Measurements from ENCODE around the gene SCFD2.
"Not testable (repeated sequence)": the region's sequence is repeated elsewhere in the genome, so short reads cannot be mapped to it uniquely, and the experiment has no call there.

The SCFD2 gene

GRCh38 chr4:53043055-53043454, 322.8 kb downstream of the SCFD2 start:
- no peak for DNase-seq

GRCh38 chr4:53040851-53041250, 325.0 kb downstream of the SCFD2 start:
- no peak for DNase-seq

GRCh38 chr4:53040459-53040815, 325.4 kb downstream of the SCFD2 start:
- no peak for DNase-seq

GRCh38 chr4:53039741-53040458, 326.0 kb downstream of the SCFD2 start:
- DNase-seq = no peak

- no peak for DNase-seq
These were observed 328.0 kb downstream of the SCFD2 start for GRCh38 chr4:53037892-53038291.

- DNase-seq = not testable (repeated sequence)
These were observed 333.0 kb downstream of the SCFD2 start for GRCh38 chr4:53032908-53033307.

- DNase-seq = no peak
These were observed 339.6 kb downstream of the SCFD2 start for GRCh38 chr4:53026233-53026632.

GRCh38 chr4:53023677-53024299, 342.1 kb downstream of the SCFD2 start:
- no peak for DNase-seq

- DNase-seq = no peak
These were observed 343.3 kb downstream of the SCFD2 start for GRCh38 chr4:53022513-53023100.

GRCh38 chr4:53021754-53022512, 343.9 kb downstream of the SCFD2 start:
- DNase-seq = no peak

- DNase-seq = no peak
These were observed 346.1 kb downstream of the SCFD2 start for GRCh38 chr4:53019485-53020382.

- DNase-seq = no peak
These were observed 347.4 kb downstream of the SCFD2 start for GRCh38 chr4:53018471-53018870.

GRCh38 chr4:53016099-53016820, 349.6 kb downstream of the SCFD2 start:
- no peak for DNase-seq

GRCh38 chr4:53015681-53016080, 350.2 kb downstream of the SCFD2 start:
- peak; percentile 9 for DNase-seq

- no peak for DNase-seq
These were observed 351.0 kb downstream of the SCFD2 start for GRCh38 chr4:53014881-53015280.

GRCh38 chr4:53013873-53014775, 351.7 kb downstream of the SCFD2 start:
- no peak for DNase-seq

- no peak for DNase-seq
These were observed 353.1 kb downstream of the SCFD2 start for GRCh38 chr4:53012738-53013137.

- DNase-seq = no peak
These were observed 354.5 kb downstream of the SCFD2 start for GRCh38 chr4:53011259-53011905.

- no peak for DNase-seq
These were observed 355.5 kb downstream of the SCFD2 start for GRCh38 chr4:53010318-53010717.

GRCh38 chr4:53009824-53010223, 356.0 kb downstream of the SCFD2 start:
- no peak for DNase-seq
